GM10266 (cell line): ENCODE data around the gene ASB15.
"Not testable (repeated sequence)": the region's sequence is repeated elsewhere in the genome, so short reads cannot be mapped to it uniquely, and the experiment has no call there.

Experiments
- DNase-seq: peaks from one replicate; pipeline ENCODE4 v3.0.0; 2012; ENCODE audit errors: extremely low spot score
- CTCF ChIP-seq: IDR thresholded peaks from 2 replicates; pipeline ENCODE4 v1.5.1; 2012; ENCODE audit warnings: mild to moderate bottlenecking, low read depth; ENCODE audit not compliant: control insufficient read depth, insufficient read depth; ENCODE audit errors: missing control alignments

Gene ASB15

DNA sequence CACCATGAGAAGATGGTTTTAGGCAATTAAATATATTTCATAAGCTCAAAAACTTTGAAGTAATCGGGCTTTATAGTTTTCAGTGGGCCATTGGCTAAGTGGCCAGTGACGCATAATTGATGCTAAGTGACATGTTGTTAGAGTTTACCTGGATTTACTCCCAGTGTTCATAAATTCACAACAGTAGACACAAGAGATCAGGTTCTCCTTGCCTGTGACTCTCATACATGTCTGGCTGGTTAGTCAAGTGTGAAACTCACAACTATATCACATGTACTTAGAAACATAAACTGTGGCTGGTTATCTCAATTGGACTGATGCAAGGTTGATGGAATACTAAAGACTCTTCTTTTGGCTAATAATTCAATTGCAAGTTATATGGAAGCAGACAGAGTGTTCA is 26.2 kb downstream of the ASB15 start:
- DNase-seq, result no peak
- no peak for TF ChIP-seq CTCF

DNA sequence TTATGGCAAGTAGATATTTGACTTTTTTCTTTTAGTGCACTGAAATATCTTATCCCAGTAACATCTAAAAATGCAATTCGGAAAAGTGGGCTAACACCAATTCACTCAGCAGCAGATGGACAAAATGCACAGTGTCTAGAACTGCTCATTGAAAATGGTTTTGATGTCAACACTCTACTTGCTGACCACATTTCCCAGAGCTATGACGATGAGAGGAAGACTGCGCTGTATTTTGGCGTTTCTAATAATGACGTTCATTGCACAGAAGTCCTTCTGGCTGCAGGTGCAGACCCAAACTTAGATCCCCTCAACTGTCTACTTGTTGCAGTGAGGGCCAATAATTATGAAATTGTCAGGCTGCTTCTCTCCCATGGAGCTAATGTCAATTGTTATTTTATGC is 27.2 kb downstream of the ASB15 start:
- TF ChIP-seq CTCF, result no peak
- DNase-seq, result no peak

GRCh38 chr7:123629281-123629680 is 27.7 kb downstream of the ASB15 start:
- no peak for TF ChIP-seq CTCF

DNA sequence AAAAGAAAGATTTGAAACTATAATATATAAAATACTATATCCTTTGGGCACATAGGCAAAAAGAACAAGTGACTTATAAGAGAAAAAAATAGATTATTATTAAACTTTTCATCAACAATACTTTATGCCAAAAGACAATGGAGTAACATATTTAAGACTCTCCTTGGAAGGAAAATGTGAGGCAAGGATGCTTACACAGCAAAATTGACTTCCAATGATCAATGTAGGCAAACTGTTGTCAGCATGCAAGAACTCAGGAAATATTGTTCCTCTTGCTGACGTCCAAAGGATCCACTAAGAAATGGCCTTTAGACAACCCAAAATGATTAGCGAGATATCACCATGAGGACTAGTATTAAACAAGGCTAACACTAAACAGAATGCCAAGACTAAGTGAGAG is 31.2 kb downstream of the ASB15 start:
- DNase-seq, result no peak
- TF ChIP-seq CTCF, result no peak

More at GRCh38 chr7:123629281-123629680, 27.7 kb downstream of the ASB15 start:
- DNase-seq, result no peak

- DNase-seq, result no peak
- TF ChIP-seq CTCF, result no peak
Measured at GRCh38 chr7:123633553-123633952, 31.9 kb downstream of the ASB15 start.

DNA sequence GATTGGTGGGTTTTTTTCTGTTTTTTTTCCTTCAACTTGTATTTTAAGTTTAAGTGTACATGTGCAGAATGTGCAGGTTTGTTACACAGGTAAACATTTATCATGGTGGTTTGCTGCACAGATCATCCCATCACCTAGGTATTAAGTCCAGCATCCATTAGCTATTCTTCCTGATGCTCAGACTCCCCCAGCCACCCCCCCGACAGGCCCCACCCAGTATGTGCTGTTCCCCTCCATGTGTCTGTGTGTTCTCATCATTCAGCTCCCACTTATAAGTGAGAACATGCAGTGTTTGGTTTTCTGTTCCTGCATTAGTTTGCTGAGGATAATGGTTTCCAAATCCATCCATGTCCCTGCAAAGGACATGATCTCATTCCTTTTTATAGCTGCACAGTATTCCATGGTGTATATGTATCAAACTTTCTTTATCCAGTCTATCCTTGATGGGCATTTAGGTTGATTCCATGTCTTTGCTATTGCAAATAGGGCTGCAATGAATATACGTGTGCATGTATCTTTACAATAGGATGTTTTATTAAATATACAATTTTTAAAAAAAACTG is 32.5 kb downstream of the ASB15 start:
- DNase-seq, result not testable (repeated sequence)

GRCh38 chr7:123635551-123636359 is 34.1 kb downstream of the ASB15 start:
- TF ChIP-seq CTCF, result peak; percentile 35
- no peak for DNase-seq
